ENCODE data around the gene LRRN2.

GRCh38 chr1:204653590-204654340, 31.8 kb downstream of the LRRN2 start:
- TF ChIP-seq, protein P1, sequence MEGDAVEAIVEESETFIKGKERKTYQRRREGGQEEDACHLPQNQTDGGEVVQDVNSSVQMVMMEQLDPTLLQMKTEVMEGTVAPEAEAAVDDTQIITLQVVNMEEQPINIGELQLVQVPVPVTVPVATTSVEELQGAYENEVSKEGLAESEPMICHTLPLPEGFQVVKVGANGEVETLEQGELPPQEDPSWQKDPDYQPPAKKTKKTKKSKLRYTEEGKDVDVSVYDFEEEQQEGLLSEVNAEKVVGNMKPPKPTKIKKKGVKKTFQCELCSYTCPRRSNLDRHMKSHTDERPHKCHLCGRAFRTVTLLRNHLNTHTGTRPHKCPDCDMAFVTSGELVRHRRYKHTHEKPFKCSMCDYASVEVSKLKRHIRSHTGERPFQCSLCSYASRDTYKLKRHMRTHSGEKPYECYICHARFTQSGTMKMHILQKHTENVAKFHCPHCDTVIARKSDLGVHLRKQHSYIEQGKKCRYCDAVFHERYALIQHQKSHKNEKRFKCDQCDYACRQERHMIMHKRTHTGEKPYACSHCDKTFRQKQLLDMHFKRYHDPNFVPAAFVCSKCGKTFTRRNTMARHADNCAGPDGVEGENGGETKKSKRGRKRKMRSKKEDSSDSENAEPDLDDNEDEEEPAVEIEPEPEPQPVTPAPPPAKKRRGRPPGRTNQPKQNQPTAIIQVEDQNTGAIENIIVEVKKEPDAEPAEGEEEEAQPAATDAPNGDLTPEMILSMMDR (IDR thresholded peaks at IDR 0.05): no peak
- TF ChIP-seq POLR2A (IDR thresholded peaks at IDR 0.05) (no peak), EP300 (IDR thresholded peaks at IDR 0.05) (no peak)
